GM23248 (cell line): ENCODE measurements around the gene PDZRN4. TPM values are rescaled to one million over a fixed set of nuclear protein-coding genes. Genes with fewer than 3 reads are reported as not detected.

Experiments
- DNase-seq: peaks from one replicate; pipeline ENCODE4 v3.0.0-alpha.2; 2015
- H2AFZ ChIP-seq: fragments of 200-600 bp; sonication (generic); 2 replicates; pipeline ENCODE4 v1.6.1; 2016; ENCODE audit warnings: antibody characterized with exemption
- H3F3A ChIP-seq: fragments of 200-600 bp; sonication (generic); 2 replicates; pipeline ENCODE4 v1.6.1; 2016; ENCODE audit warnings: mild to moderate bottlenecking, antibody characterized with exemption, mixed run types; ENCODE audit not compliant: insufficient read depth
- H3K27ac ChIP-seq: fragments of 200-600 bp; sonication (generic); 2 replicates; pipeline ENCODE4 v1.5.1; 2016; ENCODE audit warnings: mild to moderate bottlenecking
- H3K27me3 ChIP-seq: fragments of 200-600 bp; sonication (generic); replicated peaks from 2 replicates; pipeline ENCODE4 v1.6.1; 2016; ENCODE audit warnings: mild to moderate bottlenecking; ENCODE audit not compliant: insufficient read depth
- H3K36me3 ChIP-seq: fragments of 200-600 bp; sonication (generic); 2 replicates; pipeline ENCODE4 v1.6.1; 2016; ENCODE audit warnings: low read depth, mild to moderate bottlenecking
- H3K4me1 ChIP-seq: fragments of 200-600 bp; sonication (generic); 2 replicates; pipeline ENCODE4 v1.6.1; 2016; ENCODE audit warnings: mild to moderate bottlenecking; ENCODE audit not compliant: insufficient read depth
- H3K4me2 ChIP-seq: fragments of 200-600 bp; sonication (generic); one replicate; pipeline ENCODE4 v1.6.1; 2016; ENCODE audit warnings: mild to moderate bottlenecking; ENCODE audit not compliant: unreplicated experiment
- H3K4me3 ChIP-seq: fragments of 200-600 bp; sonication (generic); 2 replicates; pipeline ENCODE4 v1.5.1; 2016; ENCODE audit warnings: mild to moderate bottlenecking
- H3K79me2 ChIP-seq: fragments of 200-600 bp; sonication (generic); 2 replicates; pipeline ENCODE4 v1.6.1; 2016; ENCODE audit warnings: mild to moderate bottlenecking; ENCODE audit not compliant: insufficient read depth
- H3K9ac ChIP-seq: fragments of 200-600 bp; sonication (generic); 2 replicates; pipeline ENCODE4 v1.6.1; 2016; ENCODE audit warnings: mild to moderate bottlenecking
- H3K9me2 ChIP-seq: fragments of 200-600 bp; sonication (generic); 2 replicates; pipeline ENCODE4 v1.6.1; 2016; ENCODE audit warnings: mixed run types, mild to moderate bottlenecking, moderate library complexity; ENCODE audit not compliant: insufficient read depth
- H3K9me3 ChIP-seq: fragments of 200-600 bp; sonication (generic); one replicate; pipeline ENCODE4 v1.6.1; 2017; ENCODE audit warnings: low read depth
- H4K20me1 ChIP-seq: fragments of 200-600 bp; sonication (generic); 2 replicates; pipeline ENCODE4 v1.6.0; 2016; ENCODE audit not compliant: insufficient read depth
- EZH2 ChIP-seq: fragments of 200-600 bp; sonication (generic); IDR thresholded peaks from 2 replicates; pipeline ENCODE4 v1.6.1; 2018; ENCODE audit warnings: antibody characterized with exemption, mild to moderate bottlenecking; ENCODE audit not compliant: insufficient read depth, poor library complexity, severe bottlenecking
- EZH2phosphoT487 ChIP-seq: fragments of 200-600 bp; sonication (generic); IDR thresholded peaks from 2 replicates; pipeline ENCODE4 v1.6.1; 2018; ENCODE audit warnings: antibody characterized with exemption, moderate library complexity, mild to moderate bottlenecking, low read depth; ENCODE audit not compliant: insufficient read depth
- WGBS, 2 experiments: methylation state at CpG; one replicate each; pipeline ENCODE4 v1.1.6; 2015 to 2017; ENCODE audit warnings: low lambda C conversion rate in 2 of 2, low coverage in 1 of 2; ENCODE audit errors: missing lambda C conversion rate in 2 of 2; 5-methylcytosine and 5-hydroxymethylcytosine counted together
- in situ Hi-C: fragments of 300-500 bp; cut with MboI; formaldehyde crosslinking; loops from 2 replicates; pipeline ENCODE4 v1.15.0; 2020
- polyA plus RNA-seq: library from polyadenylated mRNA; unstranded; fragments of >200 nt; fragmentation: Nextera tagmentation; extraction: Ambion mirVana; gene quantifications from 2 replicates; pipeline ENCODE4 v1.2.1, GENCODE V29; 2016
- total RNA-seq: library from RNA; depleted of rRNA; stranded (reverse); fragments of >200 nt; shearing (Covaris generic); gene quantifications from 2 replicates; pipeline ENCODE4 v1.2.3, GENCODE V29; 2014

Gene PDZRN4
- total and polyA plus RNA-seq, 2 experiments from 2014 or later, result not detected

- Histone ChIP-seq H3K9me2 (no peaks in the 10 kb centered on the region), H3K4me1 (no peaks in the 10 kb centered on the region), H3F3A (no peaks in the 10 kb centered on the region), H2AFZ (no peak overlapping the region), H3K4me2 (no peak overlapping the region), H3K27me3 (no peaks in the 10 kb centered on the region), H3K9ac (no peak overlapping the region), H3K4me3 (no peak overlapping the region), H3K27ac (no peak overlapping the region), H3K36me3 (no peaks in the 10 kb centered on the region), H3K79me2 (no peaks in the 10 kb centered on the region), H3K9me3 (no peaks in the 10 kb centered on the region), H4K20me1 (no peaks in the 10 kb centered on the region)
- TF ChIP-seq EZH2phosphoT487, result no peak
- no peak for TF ChIP-seq EZH2
- 32 to 41% methylated on average over 3 of the region's 3 CpGs for WGBS, 2 experiments
- in situ Hi-C loops, result no loop called here
- DNase-seq, result no peak
Observed at GRCh38 chr12:41556176-41556575, 368.1 kb downstream of the PDZRN4 start.

- WGBS, 2 experiments, result 33 to 44% methylated on average over 4 of the region's 4 CpGs
Observed at GRCh38 chr12:41557344-41557743, 369.2 kb downstream of the PDZRN4 start.

GRCh38 chr12:41558671-41559070, 370.6 kb downstream of the PDZRN4 start:
- Histone ChIP-seq H3K27me3 (no peaks in the 10 kb centered on the region), H3K9ac (no peak overlapping the region), H3K27ac (no peak overlapping the region), H3K9me3 (no peaks in the 10 kb centered on the region), H3K4me2 (no peak overlapping the region), H3F3A (no peaks in the 10 kb centered on the region), H3K4me1 (no peaks in the 10 kb centered on the region), H3K36me3 (no peaks in the 10 kb centered on the region), H3K9me2 (no peaks in the 10 kb centered on the region), H4K20me1 (no peaks in the 10 kb centered on the region), H3K4me3 (no peak overlapping the region), H2AFZ (no peak overlapping the region), H3K79me2 (no peaks in the 10 kb centered on the region)
- DNase-seq, result no peak
- WGBS, 2 experiments, result 56 to 70% methylated on average over 1 of the region's 1 CpG
- no peak for TF ChIP-seq EZH2
- in situ Hi-C loops, result no loop called here

More at GRCh38 chr12:41557344-41557743, 369.2 kb downstream of the PDZRN4 start:
- no peak overlapping the region for H3K9ac ChIP-seq
- TF ChIP-seq EZH2, result no peak
- TF ChIP-seq EZH2phosphoT487, result no peak
- no peak overlapping the region for H3K4me3 ChIP-seq
- H3K9me3 ChIP-seq, result no peaks in the 10 kb centered on the region
- in situ Hi-C loops, result no loop called here
- no peak overlapping the region for H3K27ac ChIP-seq
- H3K36me3 ChIP-seq, result no peaks in the 10 kb centered on the region
- H3K4me2 ChIP-seq, result no peak overlapping the region
- H3K9me2 ChIP-seq, result no peaks in the 10 kb centered on the region
- DNase-seq, result no peak
- no peak overlapping the region for H2AFZ ChIP-seq
- no peaks in the 10 kb centered on the region for H4K20me1 ChIP-seq
- no peaks in the 10 kb centered on the region for H3K27me3 ChIP-seq
- H3K4me1 ChIP-seq, result no peaks in the 10 kb centered on the region
- H3K79me2 ChIP-seq, result no peaks in the 10 kb centered on the region
- H3F3A ChIP-seq, result no peaks in the 10 kb centered on the region

- Histone ChIP-seq H3K9me3 (no peaks in the 10 kb centered on the region), H4K20me1 (no peaks in the 10 kb centered on the region), H2AFZ (no peak overlapping the region), H3K79me2 (no peaks in the 10 kb centered on the region), H3K9ac (no peak overlapping the region), H3K27ac (no peak overlapping the region), H3K4me1 (no peaks in the 10 kb centered on the region), H3K4me2 (no peak overlapping the region), H3K4me3 (no peak overlapping the region), H3K27me3 (no peaks in the 10 kb centered on the region; the same call in none of the 2 replicates), H3K9me2 (no peaks in the 10 kb centered on the region), H3K36me3 (no peaks in the 10 kb centered on the region), H3F3A (no peaks in the 10 kb centered on the region)
- DNase-seq, result no peak
- in situ Hi-C loops, result no loop called here
- TF ChIP-seq EZH2 (no peak), EZH2phosphoT487 (no peak)
- 83 to 88% methylated on average over 12 of the region's 12 CpGs for WGBS, 2 experiments
Observed at GRCh38 chr12:41563051-41563450, 374.9 kb downstream of the PDZRN4 start.

- DNase-seq, result no peak
- no peak overlapping the region for H3K9ac ChIP-seq
- TF ChIP-seq EZH2 (no peak), EZH2phosphoT487 (no peak)
- no peaks in the 10 kb centered on the region for H3K79me2 ChIP-seq
- H3K4me3 ChIP-seq, result no peak overlapping the region
- no peaks in the 10 kb centered on the region; the same call in none of the 2 replicates for H3K27me3 ChIP-seq
- no peaks in the 10 kb centered on the region for H3K9me3 ChIP-seq
- no peak overlapping the region for H3K4me2 ChIP-seq
- no peak overlapping the region for H2AFZ ChIP-seq
- no peaks in the 10 kb centered on the region for H3K36me3 ChIP-seq
- H3K27ac ChIP-seq, result no peak overlapping the region
- H3K4me1 ChIP-seq, result no peaks in the 10 kb centered on the region
- H3F3A ChIP-seq, result no peaks in the 10 kb centered on the region
- in situ Hi-C loops, result no loop called here
- H3K9me2 ChIP-seq, result no peaks in the 10 kb centered on the region
- H4K20me1 ChIP-seq, result no peaks in the 10 kb centered on the region
- 55 to 63% methylated on average over 1 of the region's 1 CpG for WGBS, 2 experiments
Observed at GRCh38 chr12:41564816-41565215, 376.7 kb downstream of the PDZRN4 start.
